Uterus (tissue), 2 donors: ENCODE data around the gene MEIS2.

Source experiments
- CTCF ChIP-seq, 4 experiments: fragments of 200-600 bp in 2 of 4; fragments of 450-650 bp in 2 of 4; sonication (generic) in 2 of 4; IDR thresholded peaks; one replicate each; pipeline ENCODE4 v1.5.1; 2016 to 2019; ENCODE audit warnings: antibody characterized with exemption in 4 of 4, mild to moderate bottlenecking in 2 of 4, moderate library complexity in 1 of 4
- POLR2A ChIP-seq, 2 donors: fragments of 450-650 bp; IDR thresholded peaks; one replicate each; pipeline ENCODE4 v1.6.1; 2016; ENCODE audit warnings: antibody characterized with exemption in 2 of 2, mild to moderate bottlenecking in 1 of 2, moderate library complexity in 1 of 2

- TF ChIP-seq CTCF (IDR thresholded peaks at IDR 0.05) = no peak
- no peak for TF ChIP-seq POLR2A (IDR thresholded peaks at IDR 0.05)
These were observed 44.9 kb downstream of the MEIS2 start for GRCh38 chr15:37055481-37055880.
